ENCODE measurements around the gene FOXF1. TPM values are rescaled to one million over a fixed set of nuclear protein-coding genes. Genes with fewer than 3 reads are reported as not detected.

FOXF1 gene
- polyA plus RNA-seq, 3 donors, result not detected

GRCh38 chr16:86515777-86516622 is 5.7 kb downstream of the FOXF1 start:
- 5% methylated on average over 57 of the region's 64 CpGs for WGBS (ENCODE audit: insufficient coverage)
- no peak for DNase-seq

GRCh38 chr16:86516623-86517003 is 6.3 kb downstream of the FOXF1 start:
- Histone ChIP-seq H3K4me1 (ENCODE audit: control insufficient read depth in 1 of 2, insufficient read depth in 2 of 2, low read length in 2 of 2) (no peaks in the 10 kb centered on the region), H3K79me2 (ENCODE audit: insufficient read depth, low read length) (no peaks in the 10 kb centered on the region), H3K27ac (ENCODE audit: low read depth in 1 of 2, low read length in 2 of 2) (no peak overlapping the region), H3K9me3 (replicated peaks in 1 of 2; ENCODE audit: control insufficient read depth in 1 of 2, insufficient read depth in 1 of 2, low read length in 2 of 2) (peaks cover 0 to 4% of the 10 kb centered on the region in 2 donors), H3K4me2 (replicated peaks; ENCODE audit: extremely low read depth, low read length, poor library complexity, severe bottlenecking) (no peak overlapping the region), H2AFZ (ENCODE audit: insufficient read depth, low read depth, low read length, poor library complexity, severe bottlenecking) (no peak overlapping the region), H3K36me3 (replicated peaks in 1 of 2; ENCODE audit: control insufficient read depth in 1 of 2, insufficient read depth in 2 of 2, low read length in 2 of 2) (no peaks in the 10 kb centered on the region), H4K20me1 (ENCODE audit: insufficient read depth, low read length) (no peaks in the 10 kb centered on the region), H3K9ac (ENCODE audit: insufficient read depth, low read length, poor library complexity, severe bottlenecking) (no peak overlapping the region), H3K4me3 (replicated peaks in 1 of 3; ENCODE audit: low read depth in 2 of 3, low read length in 3 of 3) (no peak overlapping the region), H3K27me3 (ENCODE audit: control insufficient read depth in 2 of 2, insufficient read depth in 2 of 2, low read length in 2 of 2) (peaks cover 46 to 86% of the 10 kb centered on the region in 2 donors)
- intact Hi-C loops (cut with micrococcal nuclease), result no loop called here
- DNase-seq, result no peak
- Mint-ChIP-seq H3K27ac (no peak overlapping the region), H3K9me3 (peaks cover 0 to 8% (median 2%) of the 10 kb centered on the region in 7 donors), H3K4me3 (peak overlapping the region in 1 of 2 donors; percentile 78), H3K4me1 (peaks cover 4% of the 10 kb centered on the region), H3K36me3 (peaks cover 0 to 3% of the 10 kb centered on the region in 2 donors), H3K27me3 (ENCODE audit: low read depth in 3 of 3) (peaks cover 85 to 97% (median 85%) of the 10 kb centered on the region in 3 donors)
- 2% methylated on average over 24 of the region's 29 CpGs for WGBS (ENCODE audit: insufficient coverage)
- TF ChIP-seq CTCF (IDR thresholded peaks at IDR 0.05), result no peak

More at GRCh38 chr16:86515777-86516622, 5.7 kb downstream of the FOXF1 start:
- peaks cover 50 to 90% of the 10 kb centered on the region in 2 donors for H3K27me3 ChIP-seq (ENCODE audit: control insufficient read depth in 2 of 2, insufficient read depth in 2 of 2, low read length in 2 of 2)
- H3K36me3 Mint-ChIP-seq, result peaks cover 0 to 3% of the 10 kb centered on the region in 2 donors
- H3K4me3 Mint-ChIP-seq, result peak overlapping the region in 1 of 2 donors; percentile 65
- TF ChIP-seq CTCF (IDR thresholded peaks at IDR 0.05), result no peak
- peaks cover 5% of the 10 kb centered on the region for H3K4me1 Mint-ChIP-seq
- intact Hi-C loops (cut with micrococcal nuclease), result no loop called here
- no peaks in the 10 kb centered on the region for H3K36me3 ChIP-seq (replicated peaks in 1 of 2; ENCODE audit: control insufficient read depth in 1 of 2, insufficient read depth in 2 of 2, low read length in 2 of 2)
- H3K27ac Mint-ChIP-seq, result no peak overlapping the region
- no peaks in the 10 kb centered on the region for H3K79me2 ChIP-seq (ENCODE audit: insufficient read depth, low read length)
- no peaks in the 10 kb centered on the region for H3K4me1 ChIP-seq (ENCODE audit: control insufficient read depth in 1 of 2, insufficient read depth in 2 of 2, low read length in 2 of 2)
- peaks cover 0 to 8% (median 2%) of the 10 kb centered on the region in 7 donors for H3K9me3 Mint-ChIP-seq
- peaks cover 83 to 98% (median 85%) of the 10 kb centered on the region in 3 donors for H3K27me3 Mint-ChIP-seq (ENCODE audit: low read depth in 3 of 3)
- H3K9me3 ChIP-seq (replicated peaks in 1 of 2; ENCODE audit: control insufficient read depth in 1 of 2, insufficient read depth in 1 of 2, low read length in 2 of 2), result peaks cover 0 to 4% of the 10 kb centered on the region in 2 donors
- H3K27ac ChIP-seq (ENCODE audit: low read depth in 1 of 2, low read length in 2 of 2), result no peak overlapping the region
- H3K4me2 ChIP-seq (replicated peaks; ENCODE audit: extremely low read depth, low read length, poor library complexity, severe bottlenecking), result no peak overlapping the region
- H3K9ac ChIP-seq (ENCODE audit: insufficient read depth, low read length, poor library complexity, severe bottlenecking), result no peak overlapping the region
- no peak overlapping the region for H3K4me3 ChIP-seq (replicated peaks in 1 of 3; ENCODE audit: low read depth in 2 of 3, low read length in 3 of 3)
- no peaks in the 10 kb centered on the region for H4K20me1 ChIP-seq (ENCODE audit: insufficient read depth, low read length)
- H2AFZ ChIP-seq (ENCODE audit: insufficient read depth, low read depth, low read length, poor library complexity, severe bottlenecking), result no peak overlapping the region
